Measurements from ENCODE around the gene LTN1. TPM values are rescaled to one million over a fixed set of nuclear protein-coding genes. Genes with fewer than 3 reads are reported as not detected.
A peak's percentile ranks its signal among the peaks of the same experiment; 100 is the strongest.

LTN1 gene, protein sequence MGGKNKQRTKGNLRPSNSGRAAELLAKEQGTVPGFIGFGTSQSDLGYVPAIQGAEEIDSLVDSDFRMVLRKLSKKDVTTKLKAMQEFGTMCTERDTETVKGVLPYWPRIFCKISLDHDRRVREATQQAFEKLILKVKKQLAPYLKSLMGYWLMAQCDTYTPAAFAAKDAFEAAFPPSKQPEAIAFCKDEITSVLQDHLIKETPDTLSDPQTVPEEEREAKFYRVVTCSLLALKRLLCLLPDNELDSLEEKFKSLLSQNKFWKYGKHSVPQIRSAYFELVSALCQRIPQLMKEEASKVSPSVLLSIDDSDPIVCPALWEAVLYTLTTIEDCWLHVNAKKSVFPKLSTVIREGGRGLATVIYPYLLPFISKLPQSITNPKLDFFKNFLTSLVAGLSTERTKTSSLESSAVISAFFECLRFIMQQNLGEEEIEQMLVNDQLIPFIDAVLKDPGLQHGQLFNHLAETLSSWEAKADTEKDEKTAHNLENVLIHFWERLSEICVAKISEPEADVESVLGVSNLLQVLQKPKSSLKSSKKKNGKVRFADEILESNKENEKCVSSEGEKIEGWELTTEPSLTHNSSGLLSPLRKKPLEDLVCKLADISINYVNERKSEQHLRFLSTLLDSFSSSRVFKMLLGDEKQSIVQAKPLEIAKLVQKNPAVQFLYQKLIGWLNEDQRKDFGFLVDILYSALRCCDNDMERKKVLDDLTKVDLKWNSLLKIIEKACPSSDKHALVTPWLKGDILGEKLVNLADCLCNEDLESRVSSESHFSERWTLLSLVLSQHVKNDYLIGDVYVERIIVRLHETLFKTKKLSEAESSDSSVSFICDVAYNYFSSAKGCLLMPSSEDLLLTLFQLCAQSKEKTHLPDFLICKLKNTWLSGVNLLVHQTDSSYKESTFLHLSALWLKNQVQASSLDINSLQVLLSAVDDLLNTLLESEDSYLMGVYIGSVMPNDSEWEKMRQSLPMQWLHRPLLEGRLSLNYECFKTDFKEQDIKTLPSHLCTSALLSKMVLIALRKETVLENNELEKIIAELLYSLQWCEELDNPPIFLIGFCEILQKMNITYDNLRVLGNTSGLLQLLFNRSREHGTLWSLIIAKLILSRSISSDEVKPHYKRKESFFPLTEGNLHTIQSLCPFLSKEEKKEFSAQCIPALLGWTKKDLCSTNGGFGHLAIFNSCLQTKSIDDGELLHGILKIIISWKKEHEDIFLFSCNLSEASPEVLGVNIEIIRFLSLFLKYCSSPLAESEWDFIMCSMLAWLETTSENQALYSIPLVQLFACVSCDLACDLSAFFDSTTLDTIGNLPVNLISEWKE (N-terminal part only)
- total RNA-seq (2016; rRNA removed; fragmentation: Illumina TruSeq; extraction: Trizol) (24.6 and 40.1 TPM in 2 replicates), polyA plus RNA-seq (2011; rRNA removed) (6.0 and 6.7 TPM in 2 replicates), polyA minus RNA-seq (2011; rRNA and poly(A)+ RNA removed; ENCODE audit: low replicate concordance) (16.3 and 25.1 TPM in 2 replicates), Bru-seq, nascent RNA (percentile 77 among the genes with signal in this experiment), BruChase-seq, experiment 1, labeled RNA remaining after a 6-hour chase (percentile 81 among the genes with signal in this experiment), BruChase-seq, experiment 2, labeled RNA remaining after a 2-hour chase (percentile 79 among the genes with signal in this experiment)
- total RNA-seq (2016; cell fraction: cytosol; rRNA removed; fragmentation: Illumina TruSeq; extraction: Trizol; ENCODE audit: low read depth), result 2.0 TPM in 2 replicates
- total RNA-seq (2016; cell fraction: insoluble cytoplasmic fraction; rRNA removed; fragmentation: Illumina TruSeq; extraction: Trizol), result 24.2 and 39.9 TPM in 2 replicates
- total RNA-seq (2016; cell fraction: membrane; rRNA removed; fragmentation: Illumina TruSeq; extraction: Trizol), result 6.6 and 7.1 TPM in 2 replicates
- 42.3 and 44.9 TPM in 2 replicates for total RNA-seq (2016; cell fraction: nucleus; rRNA removed; fragmentation: Illumina TruSeq; extraction: Trizol)
- polyA plus RNA-seq (2011; cell fraction: cytosol; rRNA removed), result 2.2 and 3.6 TPM in 2 replicates
- polyA plus RNA-seq (2011; cell fraction: nucleus; rRNA removed), result 6.0 and 8.8 TPM in 2 replicates
- 8.9 and 10.5 TPM in 2 replicates for polyA plus RNA-seq (2012)
- polyA plus RNA-seq (2016; cell fraction: cytosol; fragmentation: Illumina TruSeq; extraction: Trizol; ENCODE audit: low read depth), result 0.32 and 0.50 TPM in 2 replicates
- polyA plus RNA-seq (2016; cell fraction: insoluble cytoplasmic fraction; fragmentation: Illumina TruSeq; extraction: Trizol; ENCODE audit: low read depth), result 12.6 and 13.7 TPM in 2 replicates
- 0.92 and 1.5 TPM in 2 replicates for polyA plus RNA-seq (2016; cell fraction: membrane; fragmentation: Illumina TruSeq; extraction: Trizol; ENCODE audit: low read depth)
- polyA plus RNA-seq (2016; cell fraction: nucleus; fragmentation: Illumina TruSeq; extraction: Trizol; ENCODE audit: insufficient read depth, low read depth), result 31.2 and 35.8 TPM in 2 replicates
- polyA minus RNA-seq (2011; cell fraction: cytosol; rRNA and poly(A)+ RNA removed), result 15.9 and 17.7 TPM in 2 replicates
- 59.5 and 66.4 TPM in 2 replicates for polyA minus RNA-seq (2011; cell fraction: nucleus; rRNA and poly(A)+ RNA removed)
- long read RNA-seq, experiment 1, partial matches to known transcripts, result 10 of 11 reads
- long read RNA-seq, experiment 1, other reads (novel, unspliced or antisense), result 1 of 11 reads
- long read RNA-seq, experiment 2, partial matches to known transcripts, result 1 of 16 reads
- long read RNA-seq, experiment 2, other reads (novel, unspliced or antisense), result 15 of 16 reads

DNA sequence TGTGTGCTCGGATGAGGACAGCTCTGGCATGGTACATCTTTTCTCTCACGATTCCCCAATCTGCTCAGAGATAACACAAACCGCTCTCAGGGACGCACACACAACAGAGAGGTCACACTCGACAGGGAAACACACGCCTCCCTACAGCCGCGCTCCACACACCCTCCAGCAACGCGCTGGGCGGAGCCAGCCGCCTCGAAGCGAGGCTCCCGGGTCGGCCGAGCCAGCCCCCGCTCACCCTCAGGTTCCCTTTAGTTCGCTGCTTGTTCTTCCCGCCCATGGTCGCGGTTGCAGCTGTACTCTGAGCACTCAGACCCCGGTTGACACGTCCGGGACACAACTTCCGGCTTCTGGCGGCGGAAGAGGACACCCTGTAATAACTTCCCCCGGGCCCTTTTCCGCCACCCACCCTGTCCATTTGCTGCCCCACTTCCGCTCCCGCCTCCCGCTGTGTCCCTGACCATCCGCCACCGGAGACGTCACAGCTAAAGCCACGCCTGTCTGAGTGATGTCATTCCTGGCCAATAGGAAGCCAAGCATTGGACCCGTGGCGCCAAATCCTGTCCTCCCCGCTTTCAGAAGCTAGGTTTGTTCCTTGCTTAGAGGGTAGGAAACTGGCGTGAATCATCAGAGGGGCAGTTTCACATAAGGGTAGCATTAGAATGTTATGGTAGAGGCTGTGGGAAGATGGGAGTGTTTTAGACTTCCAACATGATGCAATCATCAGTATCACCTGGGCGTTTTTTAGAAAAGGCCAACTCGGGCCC is at the start of gene LTN1:
Gene LTN1, minus strand, starts transcription at position 352 of the 767 bp plus-strand sequence. Its CDS starts 72 bp downstream, at position 280.
- Histone ChIP-seq H2AFZ (ENCODE audit: low read length) (peak within 1 kb of the TSS; percentile 67), H3K4me1 (ENCODE audit: insufficient read depth, low read length) (peaks cover 29% of the 10 kb centered on the region)
- peak; percentile 73 for FAIRE-seq
- TF ChIP-seq CENPT (CRISPR knock-in tag; IDR thresholded peaks at IDR 0.05; ENCODE audit: low read depth) (no peak), SMC3 (IDR thresholded peaks at IDR 0.05; ENCODE audit: low read length) (no peak), ZKSCAN1 (IDR thresholded peaks at IDR 0.05; ENCODE audit: low read length) (peak; percentile 26; the same call in 1 of the 2 replicates), TRIM24 (CRISPR knock-in tag; IDR thresholded peaks at IDR 0.05) (no peak), NFYC (CRISPR knock-in tag; IDR thresholded peaks at IDR 0.05) (peak; percentile 98), RBAK (CRISPR knock-in tag; IDR thresholded peaks at IDR 0.05) (no peak)
- TF ChIP-seq, protein P1, sequence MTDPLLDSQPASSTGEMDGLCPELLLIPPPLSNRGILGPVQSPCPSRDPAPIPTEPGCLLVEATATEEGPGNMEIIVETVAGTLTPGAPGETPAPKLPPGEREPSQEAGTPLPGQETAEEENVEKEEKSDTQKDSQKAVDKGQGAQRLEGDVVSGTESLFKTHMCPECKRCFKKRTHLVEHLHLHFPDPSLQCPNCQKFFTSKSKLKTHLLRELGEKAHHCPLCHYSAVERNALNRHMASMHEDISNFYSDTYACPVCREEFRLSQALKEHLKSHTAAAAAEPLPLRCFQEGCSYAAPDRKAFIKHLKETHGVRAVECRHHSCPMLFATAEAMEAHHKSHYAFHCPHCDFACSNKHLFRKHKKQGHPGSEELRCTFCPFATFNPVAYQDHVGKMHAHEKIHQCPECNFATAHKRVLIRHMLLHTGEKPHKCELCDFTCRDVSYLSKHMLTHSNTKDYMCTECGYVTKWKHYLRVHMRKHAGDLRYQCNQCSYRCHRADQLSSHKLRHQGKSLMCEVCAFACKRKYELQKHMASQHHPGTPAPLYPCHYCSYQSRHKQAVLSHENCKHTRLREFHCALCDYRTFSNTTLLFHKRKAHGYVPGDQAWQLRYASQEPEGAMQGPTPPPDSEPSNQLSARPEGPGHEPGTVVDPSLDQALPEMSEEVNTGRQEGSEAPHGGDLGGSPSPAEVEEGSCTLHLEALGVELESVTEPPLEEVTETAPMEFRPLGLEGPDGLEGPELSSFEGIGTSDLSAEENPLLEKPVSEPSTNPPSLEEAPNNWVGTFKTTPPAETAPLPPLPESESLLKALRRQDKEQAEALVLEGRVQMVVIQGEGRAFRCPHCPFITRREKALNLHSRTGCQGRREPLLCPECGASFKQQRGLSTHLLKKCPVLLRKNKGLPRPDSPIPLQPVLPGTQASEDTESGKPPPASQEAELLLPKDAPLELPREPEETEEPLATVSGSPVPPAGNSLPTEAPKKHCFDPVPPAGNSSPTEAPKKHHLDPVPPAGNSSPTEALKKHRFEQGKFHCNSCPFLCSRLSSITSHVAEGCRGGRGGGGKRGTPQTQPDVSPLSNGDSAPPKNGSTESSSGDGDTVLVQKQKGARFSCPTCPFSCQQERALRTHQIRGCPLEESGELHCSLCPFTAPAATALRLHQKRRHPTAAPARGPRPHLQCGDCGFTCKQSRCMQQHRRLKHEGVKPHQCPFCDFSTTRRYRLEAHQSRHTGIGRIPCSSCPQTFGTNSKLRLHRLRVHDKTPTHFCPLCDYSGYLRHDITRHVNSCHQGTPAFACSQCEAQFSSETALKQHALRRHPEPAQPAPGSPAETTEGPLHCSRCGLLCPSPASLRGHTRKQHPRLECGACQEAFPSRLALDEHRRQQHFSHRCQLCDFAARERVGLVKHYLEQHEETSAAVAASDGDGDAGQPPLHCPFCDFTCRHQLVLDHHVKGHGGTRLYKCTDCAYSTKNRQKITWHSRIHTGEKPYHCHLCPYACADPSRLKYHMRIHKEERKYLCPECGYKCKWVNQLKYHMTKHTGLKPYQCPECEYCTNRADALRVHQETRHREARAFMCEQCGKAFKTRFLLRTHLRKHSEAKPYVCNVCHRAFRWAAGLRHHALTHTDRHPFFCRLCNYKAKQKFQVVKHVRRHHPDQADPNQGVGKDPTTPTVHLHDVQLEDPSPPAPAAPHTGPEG (CRISPR knock-in tag; IDR thresholded peaks at IDR 0.05), result peak; percentile 57; the same call in 1 of the 2 replicates

More for the DNA sequence above, at the start of gene LTN1:
- intact Hi-C loops (cut with micrococcal nuclease; ENCODE audit: unreplicated experiment), result loop anchor here (1.0 kb wide), 2 partner anchors 10 to 33 kb away; no protein-coding TSS in a partner anchor
- H4K20me1 ChIP-seq (ENCODE audit: insufficient read depth, low read length), result no peaks in the 10 kb centered on the region
- no TSS peak for BruUV-seq (replicated peaks)
- under 1% methylated on average over 21 of the region's 43 CpGs for WGBS (ENCODE audit: low lambda C conversion rate)
- H3K27ac ChIP-seq (ENCODE audit: extremely low read length, insufficient read depth, low read length), result peak within 1 kb of the TSS; percentile 82
- H3K9ac ChIP-seq (ENCODE audit: insufficient read depth, low read depth, low read length), result peak within 1 kb of the TSS; percentile 89
- no peaks in the 10 kb centered on the region for H3K36me3 ChIP-seq (replicated peaks in 1 of 2; ENCODE audit: control insufficient read depth in 1 of 2, insufficient read depth in 2 of 2, low read length in 2 of 2)
- ATAC-seq (peak; percentile 97), DNase-seq (ENCODE audit: low spot score) (peak; percentile 97)
- ChIA-PET CTCF (ENCODE audit: low intra/inter-chr PET ratio, low total read pairs) (no interaction called here), POLR2A (interaction anchor here (0.6 to 3.3 kb wide), 9 partner anchors 8 to 84 kb away, joined by 3 to 100 read pairs (median 7); partner anchors contain the start of genes CCT8, RWDD2B and USP16)
- no peaks in the 10 kb centered on the region for H3K9me3 ChIP-seq (ENCODE audit: low read length)
- H3K79me2 ChIP-seq (ENCODE audit: insufficient read depth, low read length), result peaks cover 42% of the 10 kb centered on the region
- H3K4me3 ChIP-seq (replicated peaks in 1 of 3; ENCODE audit: insufficient read depth in 1 of 3, low read depth in 2 of 3, low read length in 3 of 3), result peak within 1 kb of the TSS; percentile 86 to 92 (median 87)
- in situ Hi-C loops (cut with HindIII; ENCODE audit: extremely low pct_ligation_motif_present, low pct_unique_long_range_greater_than_20kb), result loop anchor here (10.0 kb wide), 1 partner anchor 58 kb away; no protein-coding TSS in a partner anchor
- H3K27me3 ChIP-seq (ENCODE audit: control insufficient read depth in 1 of 2, insufficient read depth in 2 of 2, low read length in 2 of 2), result no peaks in the 10 kb centered on the region; a peak in 1 of 5 replicates
- peak within 1 kb of the TSS; percentile 87 for H3K4me2 ChIP-seq (ENCODE audit: low read depth, low read length)

Measured in HepG2 (cell line).